NCI-H2171 treated with DMSO at 0.1 percent for 48 hours (cell line): ENCODE data around the gene MFGE8.

ENCODE experiments used
- DNase-seq: peaks from one replicate; lab custom pipeline; 2025; lab: John Stamatoyannopoulos, UW

MFGE8 gene

DNA sequence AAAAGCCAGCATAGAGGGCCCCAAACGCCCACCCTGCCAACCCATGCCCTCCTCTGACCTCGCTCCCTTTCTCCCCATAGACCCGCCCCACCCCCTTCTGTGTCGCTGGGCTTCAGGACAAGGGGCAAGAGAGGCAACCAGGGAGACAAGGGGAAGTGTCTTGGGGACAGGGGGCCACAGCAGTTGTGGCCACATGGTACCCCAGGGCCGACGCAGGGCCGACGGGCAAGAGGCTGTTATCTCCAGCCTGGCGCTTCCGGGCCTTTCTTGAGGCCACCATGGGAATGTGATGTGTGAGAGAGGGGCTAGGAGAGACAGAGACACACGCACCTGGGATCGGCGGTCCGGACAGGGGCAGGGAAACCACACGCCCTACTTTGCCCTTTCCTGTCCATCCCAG is 14.4 kb downstream of the MFGE8 start:
- no peak for DNase-seq

DNA sequence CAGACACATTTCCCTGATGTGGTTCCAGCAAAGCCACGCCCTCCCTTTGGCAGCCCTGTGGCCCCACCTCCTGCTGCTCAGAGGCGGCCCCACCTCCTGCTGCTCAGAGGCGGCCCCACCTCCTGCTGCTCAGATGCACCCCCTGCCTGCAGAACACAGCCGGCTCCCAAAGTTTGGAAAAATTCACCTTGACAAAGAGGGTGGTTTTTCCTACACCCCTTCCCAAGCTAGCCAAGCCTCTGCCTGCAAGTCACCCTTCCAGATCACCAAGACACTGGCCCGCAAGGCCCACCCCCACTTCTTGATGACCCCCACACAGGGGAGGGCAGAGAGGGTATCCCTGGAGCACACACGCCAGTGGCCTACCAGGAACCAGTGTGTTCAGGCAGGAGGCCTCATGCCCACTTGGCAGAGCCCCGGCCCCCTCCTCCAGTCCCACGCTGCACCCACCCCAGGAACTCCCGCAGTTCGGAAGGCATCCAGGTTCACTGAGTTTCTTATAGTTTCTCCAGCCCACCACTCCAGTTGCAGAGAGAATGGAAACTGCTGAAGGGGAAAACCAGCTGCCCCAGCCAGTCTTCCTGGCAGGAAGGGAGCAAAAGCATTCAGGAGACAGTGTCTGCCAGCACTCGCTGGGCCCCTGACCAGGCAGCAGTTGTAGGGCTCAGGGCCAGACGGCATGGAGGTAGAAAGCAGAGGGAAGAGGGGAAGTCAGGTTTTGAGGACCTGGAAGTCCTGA is 15.6 kb downstream of the MFGE8 start:
- DNase-seq: peak; percentile 68

DNA sequence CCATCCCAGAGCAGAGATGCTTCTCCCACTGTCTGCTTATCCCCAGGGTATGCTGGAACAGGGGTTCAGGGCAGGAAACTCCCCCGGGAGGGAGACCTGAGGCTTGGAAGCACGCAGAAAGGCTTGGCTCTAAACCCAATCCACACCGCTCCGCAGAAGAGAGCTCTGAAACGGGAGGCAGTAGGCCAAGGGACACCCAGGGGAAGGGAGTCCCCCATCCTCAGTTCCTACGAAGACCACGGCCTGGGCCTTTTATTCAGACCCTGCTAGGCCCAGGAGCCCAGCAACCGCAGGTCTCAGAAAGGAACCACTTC is 16.1 kb downstream of the MFGE8 start:
- DNase-seq: no peak

DNA sequence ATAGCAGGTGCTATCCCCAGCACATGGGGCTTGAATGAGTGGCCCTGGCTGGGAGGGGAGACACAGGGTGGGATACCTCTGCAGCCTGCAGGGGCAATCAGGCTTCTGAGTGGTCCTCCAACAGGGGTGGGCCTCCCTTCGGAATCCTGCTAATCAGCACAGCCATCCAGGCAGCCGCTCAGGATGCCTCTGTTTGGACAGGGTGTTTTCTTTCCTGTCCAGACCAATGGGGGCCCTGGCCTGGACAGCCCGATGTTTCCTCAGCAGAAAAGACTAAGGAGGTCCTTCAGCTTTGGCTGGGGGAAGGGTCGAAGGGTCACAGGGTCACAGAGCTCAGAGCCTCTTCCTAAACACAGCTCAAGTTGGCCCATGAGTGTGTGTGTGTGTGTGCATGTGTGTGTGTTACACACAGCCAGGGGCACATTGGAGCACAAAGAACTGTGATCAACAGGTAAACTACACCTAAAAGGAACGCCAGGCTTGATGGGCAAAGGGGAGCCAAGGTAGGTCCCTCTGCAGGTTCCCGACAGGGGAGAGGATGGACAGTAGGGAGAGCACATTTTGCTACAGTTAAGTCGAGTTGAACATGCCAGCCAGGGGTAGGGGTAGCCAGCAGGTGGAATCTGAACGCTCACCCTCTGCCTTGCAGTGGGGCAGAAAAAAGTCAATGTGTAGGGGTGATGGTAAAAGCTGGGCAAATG is 16.7 kb downstream of the MFGE8 start:
- no peak for DNase-seq

DNA sequence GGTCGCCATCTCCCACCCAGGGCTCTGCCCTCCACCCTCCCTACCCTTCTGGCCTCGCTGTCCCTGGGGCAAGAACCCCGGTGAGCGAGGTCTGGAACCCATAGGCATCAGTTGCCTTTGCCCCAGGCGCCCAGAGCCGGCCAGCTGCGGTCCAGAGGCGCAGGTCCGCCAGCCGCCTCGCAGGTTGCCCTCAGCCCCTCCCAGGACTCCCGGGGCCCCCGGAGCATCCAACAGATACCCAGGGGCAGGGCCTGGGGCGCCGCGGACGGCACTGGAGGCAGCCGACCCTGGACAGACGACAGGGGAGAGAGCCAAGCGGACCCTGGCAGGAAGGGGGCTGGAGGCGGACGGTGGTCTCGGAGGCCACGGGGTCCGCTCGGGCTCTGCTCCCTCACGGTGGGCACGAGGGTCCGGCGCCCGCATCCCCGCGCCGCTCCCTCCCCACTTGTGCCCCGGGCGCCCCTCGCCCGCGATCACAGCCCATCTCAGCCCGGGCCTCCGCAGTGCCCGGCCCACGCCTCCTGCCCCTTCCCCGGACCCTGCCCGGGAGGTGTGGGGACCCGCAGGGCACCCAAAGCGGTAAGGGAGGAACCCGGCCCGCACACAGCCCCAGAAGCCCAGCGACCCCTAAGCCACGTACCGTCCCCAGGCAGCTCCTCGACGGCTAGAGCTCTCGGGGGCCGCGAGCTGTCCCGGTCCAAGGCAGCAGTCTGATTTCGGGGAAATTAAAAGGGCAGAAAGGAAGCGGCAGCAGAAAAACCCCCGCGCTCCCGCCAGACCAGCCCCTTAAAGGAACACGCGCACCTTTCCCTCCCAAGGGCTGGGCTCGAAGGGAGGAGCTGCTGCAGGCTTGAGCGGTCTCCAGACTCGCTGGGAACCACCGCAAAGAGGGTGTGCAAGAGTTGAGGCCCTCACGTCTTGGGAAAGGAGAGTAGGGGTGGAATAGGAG is 18.1 kb downstream of the MFGE8 start, which contains the start of gene HAPLN3:
Gene HAPLN3, minus strand, starts transcription at position 726 of the 949 bp plus-strand sequence. CDS start 8,246 bp downstream, outside the sequence.
- no peak for DNase-seq

DNA sequence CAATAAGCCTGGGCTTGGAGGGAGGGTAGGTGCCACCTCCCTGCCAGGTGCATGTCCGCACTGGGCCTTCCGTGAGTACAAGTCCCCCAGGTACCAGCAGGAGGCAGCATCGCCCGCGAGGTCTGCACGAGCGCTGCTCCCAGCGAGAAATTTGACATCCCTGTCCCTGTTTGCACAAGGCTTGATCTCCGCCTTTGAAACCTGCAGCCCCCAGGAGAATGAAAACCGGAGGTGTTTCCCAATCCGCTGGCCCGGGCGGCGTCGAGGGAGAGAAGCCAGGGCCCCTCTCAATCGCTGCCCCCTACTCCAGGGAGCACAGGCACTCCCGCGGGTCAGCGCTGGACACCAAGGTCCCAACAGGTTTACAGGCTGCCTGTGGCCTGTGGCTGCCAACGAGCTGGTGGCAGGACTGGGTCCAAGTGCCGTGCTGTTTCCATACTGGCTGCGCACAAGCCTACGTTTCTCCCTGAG is 18.8 kb downstream of the MFGE8 start:
- peak; percentile 25 for DNase-seq

DNA sequence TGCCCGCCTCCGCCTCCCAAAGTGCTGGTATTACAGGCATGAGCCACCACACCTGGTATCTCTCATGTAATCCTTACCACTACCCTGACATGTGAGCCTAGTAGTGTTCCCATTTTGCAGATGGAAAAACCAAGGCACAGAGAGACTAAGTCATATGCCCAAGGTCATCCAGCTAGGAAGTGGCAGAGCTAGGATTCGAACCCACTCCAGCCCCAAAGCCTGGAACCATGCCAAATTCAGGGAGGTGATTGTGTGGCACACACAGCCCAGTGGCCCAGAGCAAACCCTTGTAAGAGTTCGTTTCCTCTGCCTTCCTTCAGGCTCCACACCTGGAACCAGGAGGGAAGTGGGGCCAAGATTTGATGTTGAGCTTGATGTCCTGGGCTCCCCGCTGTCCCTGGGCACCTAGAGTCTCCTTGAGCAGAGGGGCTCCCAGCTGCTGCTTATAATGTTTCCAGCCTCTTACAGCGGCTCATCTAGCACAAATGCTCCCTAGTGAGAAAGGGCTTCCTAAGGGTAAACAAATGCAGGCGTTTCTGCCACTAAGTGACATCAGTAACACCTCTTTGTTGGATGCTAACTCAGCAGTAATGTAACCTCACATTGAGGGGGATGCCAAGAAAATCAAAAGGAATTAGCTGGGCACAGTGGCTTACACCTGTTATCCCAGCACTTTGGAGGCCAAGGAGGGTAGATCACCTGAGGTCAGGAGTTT is 21.5 kb downstream of the MFGE8 start:
- peak; percentile 63 for DNase-seq

DNA sequence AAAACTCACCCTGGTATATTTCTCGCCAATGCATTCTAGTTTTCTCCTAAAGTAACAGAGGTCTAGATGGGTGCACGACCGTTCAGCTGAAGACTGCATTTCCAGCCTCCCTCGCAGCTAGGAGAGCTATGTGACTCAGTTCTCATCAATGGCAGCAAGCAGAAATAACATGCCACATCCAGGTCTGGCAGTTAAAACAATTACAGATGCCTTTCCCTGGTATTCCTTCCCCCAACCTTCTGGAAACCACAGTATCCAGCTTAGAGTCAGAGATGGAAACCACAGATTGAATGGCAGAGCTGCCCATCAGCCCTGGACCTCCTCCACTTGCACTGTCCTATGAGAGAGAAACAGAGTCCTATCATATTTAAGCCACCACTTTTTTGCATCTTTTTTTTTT is 22.7 kb downstream of the MFGE8 start:
- DNase-seq: no peak

DNA sequence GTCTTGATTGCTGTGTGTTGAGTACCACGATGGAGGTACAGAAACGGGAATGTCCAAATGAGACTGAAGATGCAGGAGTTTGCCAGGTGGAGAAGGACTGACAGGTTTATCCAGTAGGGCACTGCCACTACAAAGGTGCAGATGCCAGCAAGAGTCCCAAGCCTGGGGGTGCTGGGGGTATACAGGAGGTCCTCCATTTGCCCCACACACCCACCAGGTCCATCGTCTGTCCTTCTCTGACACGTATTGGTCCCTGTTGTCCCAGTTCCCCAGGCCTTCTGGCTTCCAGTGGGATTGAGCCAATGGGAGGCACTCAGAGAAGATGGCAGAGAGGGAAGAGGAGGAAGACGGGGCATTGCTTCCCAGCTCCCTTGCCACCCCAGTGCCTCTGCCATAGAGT is 24.5 kb downstream of the MFGE8 start:
- no peak for DNase-seq

DNA sequence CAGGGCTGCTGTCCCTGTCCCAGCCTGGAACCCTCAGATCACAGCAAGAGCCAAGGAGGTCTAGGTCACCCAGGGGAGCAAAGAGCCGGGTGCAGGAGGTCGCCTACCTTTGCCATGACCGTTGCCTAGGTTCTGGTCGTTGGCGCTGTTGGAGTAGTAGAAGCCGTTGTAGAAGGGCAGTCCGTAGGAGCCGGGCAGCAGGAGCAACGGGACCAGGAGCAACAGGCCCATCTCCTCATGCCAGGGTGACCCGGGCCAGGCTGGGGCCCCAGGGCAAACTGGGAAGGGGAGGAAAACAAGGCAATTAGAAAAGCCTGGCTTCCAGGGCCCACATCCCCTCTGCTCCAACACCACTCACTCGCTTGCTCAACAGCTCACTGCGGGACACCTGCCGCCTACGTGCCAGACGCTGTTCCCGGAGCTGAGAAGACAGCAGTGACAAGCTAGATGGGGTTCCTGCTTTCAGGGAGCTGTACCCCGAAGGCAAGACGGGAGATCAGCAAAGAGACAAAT is 26.1 kb downstream of the MFGE8 start:
- DNase-seq: no peak

DNA sequence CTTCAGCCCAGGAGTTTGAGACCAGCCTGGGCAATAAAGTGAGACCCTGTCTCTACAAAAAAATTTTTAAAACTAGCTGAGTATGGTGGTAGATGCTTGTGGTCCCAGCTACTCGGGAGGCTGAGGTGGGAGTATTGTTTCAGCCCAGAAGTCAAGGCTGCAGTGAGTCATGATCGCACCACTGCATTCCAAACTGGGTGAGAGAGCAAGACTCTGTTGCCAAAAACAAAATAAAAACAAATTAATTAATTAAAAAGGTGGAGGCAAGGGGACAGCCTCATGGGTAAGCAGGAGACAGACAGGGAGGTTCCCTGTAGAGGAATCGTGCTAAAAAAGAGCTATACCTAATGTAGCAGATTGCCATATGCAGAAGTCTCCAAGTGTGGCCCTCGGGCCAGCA is 30.4 kb downstream of the MFGE8 start:
- no peak for DNase-seq

DNA sequence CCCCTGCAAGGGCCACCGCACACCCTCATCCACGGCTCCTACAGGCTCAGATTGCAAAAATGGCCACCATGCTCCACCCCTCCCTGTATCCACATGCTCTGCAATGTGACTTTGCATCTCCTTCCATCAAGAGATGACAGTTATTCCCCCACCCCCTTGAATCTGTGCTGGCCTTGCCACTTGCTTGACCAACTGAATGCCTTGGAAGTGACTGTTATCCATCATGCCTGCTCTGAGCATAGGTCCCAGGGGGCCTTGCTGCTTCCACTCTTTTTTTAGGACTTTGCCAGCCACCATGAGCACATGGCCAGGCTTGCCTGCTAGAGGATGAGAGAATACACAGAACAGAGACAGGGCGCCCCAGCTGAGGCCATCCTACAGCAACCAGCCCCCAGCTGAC is 31.4 kb downstream of the MFGE8 start:
- peak; percentile 2 for DNase-seq

DNA sequence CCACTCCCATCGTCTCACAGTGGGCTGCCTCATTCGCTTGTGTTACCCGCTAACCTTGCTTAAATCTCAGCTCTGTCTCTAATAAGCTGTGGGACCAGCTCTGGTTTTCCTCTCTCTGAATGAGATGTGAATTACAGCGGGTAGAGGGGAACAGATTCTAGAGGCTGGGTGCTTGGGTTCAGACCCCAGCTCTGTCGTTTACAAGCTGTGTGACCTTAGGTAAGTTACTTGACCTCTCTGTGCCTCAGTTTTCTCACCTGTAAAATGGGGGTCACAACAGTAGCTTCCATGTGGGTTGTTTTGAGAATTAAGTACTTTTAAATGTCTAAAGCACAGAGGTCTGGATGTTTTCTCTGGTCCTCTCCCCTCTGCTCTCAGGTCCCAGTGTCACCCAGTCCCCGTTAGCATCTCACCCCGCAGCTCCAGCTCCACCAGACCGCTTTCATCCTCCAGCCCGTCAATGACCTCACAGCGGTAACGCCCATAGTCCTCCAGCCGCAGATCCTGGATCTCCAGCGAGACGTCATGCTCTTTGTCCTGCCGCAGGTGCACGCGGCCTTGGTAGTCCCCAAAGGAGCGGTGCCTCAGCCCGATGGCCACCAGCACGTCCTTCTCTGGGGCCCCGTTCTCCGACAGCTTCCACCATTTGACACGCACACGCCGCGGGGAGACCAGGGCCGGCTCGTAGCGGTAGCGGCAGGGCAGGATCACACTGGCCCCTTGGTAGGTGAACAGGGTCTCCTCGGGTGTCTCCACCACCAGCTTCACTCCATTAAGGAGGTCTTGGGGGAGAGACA is 32.0 kb downstream of the MFGE8 start:
- no peak for DNase-seq

DNA sequence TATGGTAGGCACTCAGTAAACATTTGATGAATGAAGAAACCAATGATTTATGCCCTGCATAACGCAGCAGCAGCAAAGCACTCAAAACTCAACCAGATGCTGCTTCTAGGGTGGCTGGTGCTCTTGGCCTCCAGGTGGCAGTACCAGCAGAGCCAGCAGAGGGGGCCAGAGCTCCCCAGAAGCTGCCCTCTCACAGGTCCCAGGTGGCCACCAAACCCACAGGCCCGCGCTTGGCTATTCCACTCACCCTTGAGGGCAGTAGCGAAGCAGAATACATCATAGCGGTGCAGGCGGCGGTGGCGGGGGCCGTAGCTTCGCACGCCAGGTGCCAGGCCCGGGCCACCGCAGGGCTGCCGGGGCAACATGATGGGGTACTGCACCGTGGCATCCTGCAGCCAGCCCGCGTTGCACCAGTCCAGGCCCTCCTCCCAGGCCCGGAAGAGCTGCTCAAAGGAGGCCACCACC is 34.4 kb downstream of the MFGE8 start:
- DNase-seq: peak; percentile 88

DNA sequence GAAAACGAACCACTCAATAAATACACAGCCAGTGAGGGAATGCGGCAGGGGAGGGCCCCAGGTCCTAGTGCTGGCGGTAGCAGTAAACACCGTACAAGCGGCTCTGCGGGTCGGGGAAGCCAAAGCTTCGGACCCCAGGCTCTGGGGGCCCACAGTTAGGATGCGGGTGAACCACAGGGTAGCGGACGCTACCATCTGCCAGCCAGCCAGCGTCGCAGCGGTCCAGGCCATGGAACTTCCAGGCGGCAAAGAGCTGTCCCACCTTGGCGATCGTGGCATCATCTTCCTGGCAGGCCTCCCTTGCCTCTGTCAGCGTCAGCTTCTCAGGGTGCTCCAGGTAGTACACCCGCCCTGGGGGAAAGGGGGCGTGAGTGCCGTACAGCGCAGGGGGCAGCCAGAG is 35.3 kb downstream of the MFGE8 start:
- no peak for DNase-seq

DNA sequence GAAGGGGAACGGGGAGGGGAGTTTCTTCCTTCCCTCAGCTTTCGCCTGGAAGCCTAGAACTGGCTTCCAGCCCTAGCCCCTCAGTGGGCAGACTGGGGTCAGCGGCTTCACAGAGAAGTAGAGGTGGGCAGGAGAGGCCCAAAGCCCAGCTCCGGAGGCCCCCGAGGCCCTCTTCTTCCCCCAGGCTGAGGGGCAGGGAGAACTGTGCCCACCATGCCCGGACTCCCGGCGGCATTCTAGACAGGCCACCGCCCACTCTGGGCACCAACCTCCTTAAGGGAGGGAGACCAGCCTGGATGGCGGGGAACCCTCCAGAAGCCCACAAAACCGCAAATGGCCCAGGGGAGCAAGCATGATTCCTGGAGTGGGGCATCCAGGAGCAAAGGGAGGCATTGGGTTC is 35.8 kb downstream of the MFGE8 start:
- no peak for DNase-seq

DNA sequence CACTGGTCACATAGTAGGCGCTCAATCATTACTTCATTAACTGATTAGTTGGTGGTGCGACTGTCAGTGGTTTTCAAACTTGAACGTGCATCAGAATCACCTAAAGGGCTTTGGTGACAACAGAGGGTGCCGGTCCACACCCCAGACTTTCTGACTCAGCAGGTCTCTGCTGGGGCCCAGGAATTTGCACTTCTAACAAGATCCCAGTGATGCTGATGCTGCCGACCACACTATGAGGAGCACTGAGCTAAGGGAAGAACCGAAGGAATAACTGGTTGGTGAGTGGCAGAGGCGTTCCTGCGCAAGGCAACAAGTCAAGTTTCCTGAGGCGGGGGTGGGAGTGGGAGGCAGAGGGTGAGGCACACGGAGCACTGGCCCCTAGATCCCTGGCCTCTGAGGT is 36.6 kb downstream of the MFGE8 start:
- DNase-seq: no peak

DNA sequence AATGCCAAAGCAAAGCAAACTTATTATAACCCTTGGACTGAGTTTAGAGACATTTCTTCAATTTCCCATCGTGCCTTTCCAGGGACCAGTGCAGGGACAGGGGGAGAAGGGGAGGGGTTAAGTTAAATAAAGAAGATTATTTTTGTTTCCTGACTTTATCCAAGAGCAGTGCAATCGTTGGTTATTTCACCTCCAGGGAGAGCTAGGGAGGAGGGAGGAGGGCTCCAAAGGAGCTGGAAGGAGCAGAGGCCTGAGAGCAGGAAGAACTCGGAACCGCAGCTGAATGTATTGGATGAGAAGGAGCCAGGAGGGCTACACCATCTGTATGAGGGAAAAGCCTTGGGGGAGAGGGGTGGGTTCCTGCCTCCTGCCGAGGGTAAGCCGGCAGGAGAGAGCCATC is 38.5 kb downstream of the MFGE8 start:
- DNase-seq: no peak

DNA sequence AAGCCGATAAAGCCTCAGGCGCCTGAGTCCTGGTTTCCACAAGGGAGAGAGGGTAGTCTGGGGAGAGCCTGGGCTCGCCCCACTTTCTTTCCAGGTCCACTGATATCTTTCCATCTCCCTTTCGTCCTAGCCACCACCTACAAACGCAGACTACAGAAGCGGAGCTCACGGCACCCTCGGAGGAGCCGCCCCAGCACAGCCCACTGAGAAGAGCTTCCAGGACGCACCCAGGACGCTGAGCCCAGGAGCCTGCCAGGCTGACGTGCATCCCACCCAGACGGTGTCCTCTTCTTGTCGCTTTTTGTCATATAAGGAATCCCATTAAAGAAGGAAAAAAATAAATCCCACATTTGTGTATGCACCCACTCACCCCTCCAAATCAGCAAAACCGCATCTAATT is 38.9 kb downstream of the MFGE8 start:
- DNase-seq: no peak

DNA sequence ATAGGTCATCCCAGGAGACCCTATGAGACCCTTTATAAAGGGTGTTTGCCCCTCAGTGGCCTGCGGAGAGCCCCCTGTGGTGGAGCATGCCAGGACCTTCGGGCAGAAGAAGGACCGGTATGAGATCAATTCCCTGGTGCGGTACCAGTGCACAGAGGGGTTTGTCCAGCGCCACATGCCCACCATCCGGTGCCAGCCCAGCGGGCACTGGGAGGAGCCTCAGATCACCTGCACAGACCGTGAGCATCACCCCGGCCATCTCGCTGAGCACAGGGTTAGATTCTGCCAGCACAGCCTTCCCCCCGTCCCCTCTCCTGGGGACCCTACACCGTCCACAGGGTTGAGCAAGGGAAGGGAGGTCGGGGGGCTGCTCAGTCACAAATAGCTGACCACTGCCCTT is 39.4 kb downstream of the MFGE8 start:
- no peak for DNase-seq

DNA sequence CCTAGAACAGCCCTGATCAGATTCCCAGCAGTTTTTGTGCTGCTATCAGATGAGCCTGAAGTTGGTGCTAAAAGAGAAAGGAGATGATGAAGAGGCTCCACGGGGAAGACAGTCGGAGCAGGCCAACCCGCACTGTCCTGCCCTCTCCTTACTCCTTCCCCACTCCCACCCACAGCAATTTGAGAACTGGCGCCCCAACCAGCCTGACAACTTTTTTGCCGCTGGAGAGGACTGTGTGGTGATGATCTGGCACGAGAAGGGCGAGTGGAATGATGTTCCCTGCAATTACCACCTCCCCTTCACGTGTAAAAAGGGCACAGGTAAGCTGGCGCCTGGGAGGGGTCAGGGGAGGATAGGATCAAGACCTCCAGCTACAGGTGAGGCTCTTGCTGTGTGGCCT is 40.5 kb downstream of the MFGE8 start:
- no peak for DNase-seq
